NCI-H128 (cell line): Measurements from ENCODE around the gene CDH23.

Experiments used
- DNase-seq: peaks from one replicate; lab custom pipeline; 2025; ENCODE audit not compliant: unreplicated experiment; lab: John Stamatoyannopoulos, UW

Gene CDH23

DNA sequence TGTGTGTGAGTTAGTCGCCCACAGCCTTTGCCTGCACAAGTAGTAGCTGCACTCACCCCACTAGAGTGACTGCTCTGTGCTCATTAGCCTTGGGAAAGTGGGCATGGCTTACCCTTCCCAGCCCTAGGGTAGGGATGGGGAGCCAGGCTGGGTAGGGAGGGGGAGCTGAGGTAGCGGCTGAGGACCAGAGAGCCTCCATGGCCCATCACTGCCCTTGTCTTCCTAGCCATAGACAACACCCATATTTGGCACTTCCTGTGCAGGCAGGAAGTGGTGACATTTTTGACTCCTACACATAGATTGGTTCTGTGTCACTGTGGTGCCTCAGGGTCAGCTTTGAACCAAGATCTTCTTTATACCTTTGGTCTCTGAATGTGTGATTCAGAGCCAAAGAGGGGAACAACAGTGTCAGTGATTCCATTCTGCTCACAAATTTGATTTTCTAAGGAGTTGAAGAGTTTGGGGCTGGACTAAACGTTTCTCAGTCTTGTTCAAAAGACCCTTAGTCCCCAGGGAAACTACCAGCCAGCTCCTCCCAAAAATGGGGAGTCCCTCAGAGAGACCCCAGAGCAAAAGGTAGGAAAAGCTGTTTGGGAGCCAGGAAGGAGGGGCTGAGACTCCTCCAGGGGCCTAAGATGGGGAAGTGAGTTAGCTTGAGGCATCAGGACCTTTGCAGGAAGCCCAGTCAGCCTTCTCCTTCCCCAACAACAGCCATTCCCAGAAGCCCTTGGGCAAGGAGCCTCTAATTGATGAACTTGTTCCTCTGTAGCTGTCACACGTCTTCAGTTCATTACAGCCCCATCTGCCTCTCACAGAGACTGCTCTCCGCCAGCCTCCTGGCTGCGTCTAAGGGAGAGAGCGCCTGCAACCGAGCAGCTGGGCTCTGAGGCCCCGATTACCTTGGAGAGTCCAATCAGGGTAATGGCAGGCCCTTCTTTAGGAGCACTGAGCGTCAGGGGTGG lies 135.0 kb downstream of the CDH23 start:
- DNase-seq = no peak

DNA sequence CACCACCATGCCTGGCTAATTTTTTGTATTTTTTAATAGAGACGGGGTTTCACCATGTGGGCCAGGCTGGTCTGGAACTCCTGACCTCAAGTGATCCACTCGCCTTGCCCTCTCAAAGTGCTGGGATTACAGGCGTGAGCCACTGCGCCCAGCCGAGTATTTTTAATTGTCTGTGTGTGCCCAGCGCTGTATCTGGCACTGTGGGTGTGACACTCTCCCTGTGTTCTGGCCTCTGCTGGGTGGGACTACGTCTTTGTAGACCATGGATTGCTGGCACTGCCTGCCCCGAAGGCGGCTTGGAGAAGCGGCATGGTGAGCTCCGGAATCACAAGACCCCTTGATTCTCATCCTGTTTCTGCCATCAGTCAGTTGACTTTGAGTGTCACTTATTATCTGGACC lies 136.2 kb downstream of the CDH23 start:
- no peak for DNase-seq

GRCh38 chr10:71533936-71534335 lies 137.2 kb downstream of the CDH23 start:
- no peak for DNase-seq

- no peak for DNase-seq
Observed at GRCh38 chr10:71534568-71535194, 138.0 kb downstream of the CDH23 start.

DNA sequence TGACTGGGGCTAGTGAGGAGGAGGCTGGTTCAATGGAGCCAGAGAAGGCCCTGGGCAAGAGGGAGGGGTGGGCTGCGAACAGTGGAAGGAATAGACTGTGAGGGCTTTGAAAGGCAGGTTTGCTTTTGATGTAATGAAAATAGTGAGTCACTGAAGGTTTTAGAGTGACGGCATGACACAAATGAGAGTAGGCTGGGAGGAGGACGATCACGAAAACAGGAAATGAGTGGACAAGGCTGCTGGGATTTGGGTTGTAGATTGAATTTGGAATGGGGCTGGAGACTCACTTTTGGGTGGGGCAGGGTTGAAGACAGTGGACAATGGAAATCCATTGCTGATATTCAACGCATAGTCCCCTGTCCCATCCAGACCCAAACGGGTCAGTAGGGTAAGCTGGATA lies 139.6 kb downstream of the CDH23 start:
- no peak for DNase-seq

GRCh38 chr10:71537125-71537524 lies 140.4 kb downstream of the CDH23 start:
- no peak for DNase-seq

DNA sequence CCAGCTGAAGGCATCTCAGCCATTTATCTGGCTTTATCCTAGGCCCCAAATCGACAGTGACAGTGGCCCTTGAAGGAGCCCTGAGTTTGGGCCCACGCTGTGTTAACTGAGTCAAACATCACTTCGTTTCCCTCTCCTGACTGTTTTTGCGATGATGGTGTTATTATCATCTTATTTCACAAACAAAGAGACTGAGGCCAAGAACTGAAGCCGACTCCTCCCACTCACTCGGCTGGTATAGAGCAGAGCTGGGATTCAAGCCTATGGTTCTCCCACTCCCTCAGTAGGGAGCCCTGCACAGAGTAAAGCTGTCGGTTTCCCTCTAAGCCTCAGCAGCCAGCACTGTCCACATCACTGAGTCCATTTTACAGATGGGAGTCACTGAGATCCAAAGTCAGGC lies 141.0 kb downstream of the CDH23 start:
- DNase-seq = no peak

DNA sequence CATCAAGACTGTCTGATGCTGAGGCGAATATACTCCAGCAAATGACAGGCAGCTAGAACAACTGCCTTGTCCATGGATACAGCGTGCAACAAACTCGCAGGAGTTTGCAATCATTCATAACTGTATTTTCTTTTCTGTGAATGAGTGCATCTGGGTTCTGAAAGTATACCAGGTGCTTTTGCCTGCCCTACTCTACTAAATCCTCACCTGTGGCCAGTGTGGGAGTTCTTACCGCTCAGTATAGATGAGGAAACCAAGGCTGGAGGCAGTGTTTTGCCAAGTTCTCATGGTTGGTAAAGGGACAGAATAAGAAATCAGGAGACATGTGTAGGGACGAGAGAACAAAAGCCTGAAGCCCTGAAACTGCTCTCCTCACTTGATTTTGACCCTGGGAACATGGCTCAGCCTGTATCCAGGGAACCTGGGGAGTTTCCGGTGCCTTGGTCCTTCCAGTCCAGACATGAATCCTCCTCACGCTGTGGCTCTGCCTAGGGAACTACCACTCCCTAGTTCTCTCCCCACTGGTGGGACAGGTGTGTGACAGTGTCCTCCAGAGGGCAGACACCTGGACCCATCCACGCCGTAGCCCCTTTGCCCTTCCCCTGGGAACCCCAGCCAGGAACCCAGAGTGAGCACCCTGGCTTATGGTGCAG lies 142.0 kb downstream of the CDH23 start:
- DNase-seq = no peak

DNA sequence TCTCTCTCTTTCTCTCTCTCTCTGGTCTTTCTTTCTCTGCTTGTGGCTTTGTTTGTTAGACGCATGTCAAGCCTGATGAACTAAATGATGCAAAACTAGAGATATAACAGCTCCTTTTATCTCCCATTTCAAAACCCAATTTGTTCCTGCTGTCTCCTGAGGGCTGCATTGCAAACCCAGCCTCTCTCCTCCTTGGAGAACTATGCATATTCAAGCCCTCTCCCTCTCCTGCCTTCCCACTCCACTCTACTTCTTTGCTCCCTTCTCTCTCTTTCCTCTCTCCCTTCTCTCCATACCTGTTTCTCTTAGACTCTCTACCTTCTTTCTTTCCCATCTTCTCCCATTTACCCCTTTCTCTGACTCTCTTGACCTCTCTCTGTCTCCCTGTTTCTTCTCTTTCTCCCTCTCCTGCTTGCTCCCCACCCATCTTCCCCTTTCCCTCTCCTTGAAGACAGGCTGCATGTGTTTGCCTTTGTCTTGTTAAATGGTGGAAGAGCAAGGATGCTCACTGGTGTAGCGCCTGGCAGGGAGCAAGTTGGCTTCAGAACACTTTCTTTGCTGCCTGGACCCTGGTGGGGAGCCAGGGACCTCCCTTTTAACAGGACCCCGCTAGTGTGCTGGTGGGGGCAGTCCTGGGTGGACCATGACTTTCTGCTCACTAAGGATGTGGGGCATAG lies 142.9 kb downstream of the CDH23 start:
- no peak for DNase-seq

GRCh38 chr10:71542478-71542877 lies 145.8 kb downstream of the CDH23 start:
- no peak for DNase-seq

GRCh38 chr10:71543608-71544170 lies 147.0 kb downstream of the CDH23 start:
- no peak for DNase-seq

- DNase-seq = no peak
Observed at GRCh38 chr10:71545001-71545400, 148.3 kb downstream of the CDH23 start.

DNA sequence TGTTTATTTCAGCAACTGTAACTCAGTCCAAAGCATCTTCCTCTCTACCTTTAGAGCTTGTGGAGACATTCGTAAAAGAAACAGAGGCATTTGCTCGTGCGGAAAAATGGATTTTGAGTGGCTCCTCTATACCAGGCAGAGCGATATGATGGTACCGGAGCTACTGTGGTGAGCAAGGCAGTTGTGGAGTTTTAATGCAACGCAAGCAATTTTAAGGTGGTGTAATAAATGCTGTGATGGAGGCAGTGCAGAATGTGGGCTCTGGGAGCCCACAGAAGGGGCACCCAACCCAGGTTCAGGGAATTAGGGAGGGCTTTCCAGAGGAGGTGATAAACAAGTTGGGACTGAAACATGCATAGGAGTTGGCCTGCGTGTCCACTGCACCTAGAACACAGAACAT lies 149.5 kb downstream of the CDH23 start:
- no peak for DNase-seq

- DNase-seq = no peak
Observed at GRCh38 chr10:71547312-71547711, 150.6 kb downstream of the CDH23 start.

DNA sequence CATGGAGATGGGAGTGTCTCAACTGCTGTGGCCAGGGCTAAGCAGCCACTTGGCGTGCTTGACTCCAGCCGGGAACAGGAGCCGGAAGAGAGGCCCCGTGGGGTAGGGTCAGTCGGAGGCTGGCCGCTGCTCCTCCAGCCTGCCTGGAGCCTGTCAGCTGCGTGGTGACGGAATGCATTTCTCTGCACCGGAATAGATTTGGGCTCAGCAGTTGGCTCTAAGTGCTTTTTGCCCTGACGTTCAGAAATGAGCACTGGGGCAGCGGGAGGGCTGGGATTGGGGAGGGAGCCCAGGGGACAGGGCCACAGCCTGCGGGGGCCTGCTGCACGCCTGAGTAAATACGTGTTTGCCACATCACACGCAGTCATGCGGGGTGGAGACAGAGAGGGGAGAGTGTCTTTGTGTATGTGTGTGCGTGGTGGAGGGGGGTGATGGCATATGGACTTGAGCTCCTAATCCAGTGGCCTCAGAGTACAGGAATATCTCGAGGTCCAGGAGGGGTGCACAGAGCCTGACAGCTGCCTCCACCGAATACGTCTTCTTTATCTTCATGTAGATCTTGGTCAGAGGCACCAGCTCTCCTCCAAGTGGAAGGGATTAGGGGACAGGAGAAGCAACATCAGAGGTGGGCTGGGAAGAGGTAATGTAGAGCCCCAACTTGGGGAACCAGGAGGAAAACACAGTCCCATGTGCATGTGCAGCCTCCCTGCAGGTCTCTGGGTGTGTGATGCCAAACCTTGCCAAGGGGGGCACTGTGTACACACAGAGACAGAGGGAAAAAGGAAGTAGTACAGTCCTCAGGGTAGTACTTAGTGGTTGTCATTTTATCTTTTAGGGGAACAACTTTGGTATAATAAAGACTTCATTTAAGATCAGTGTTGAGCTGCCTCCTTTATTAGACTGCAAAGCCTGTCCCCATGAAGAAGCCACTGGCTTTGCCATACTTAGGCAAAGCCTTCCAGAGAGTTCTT lies 151.4 kb downstream of the CDH23 start:
- no peak for DNase-seq

- DNase-seq = no peak
Observed at GRCh38 chr10:71549766-71550533, 153.2 kb downstream of the CDH23 start.

DNA sequence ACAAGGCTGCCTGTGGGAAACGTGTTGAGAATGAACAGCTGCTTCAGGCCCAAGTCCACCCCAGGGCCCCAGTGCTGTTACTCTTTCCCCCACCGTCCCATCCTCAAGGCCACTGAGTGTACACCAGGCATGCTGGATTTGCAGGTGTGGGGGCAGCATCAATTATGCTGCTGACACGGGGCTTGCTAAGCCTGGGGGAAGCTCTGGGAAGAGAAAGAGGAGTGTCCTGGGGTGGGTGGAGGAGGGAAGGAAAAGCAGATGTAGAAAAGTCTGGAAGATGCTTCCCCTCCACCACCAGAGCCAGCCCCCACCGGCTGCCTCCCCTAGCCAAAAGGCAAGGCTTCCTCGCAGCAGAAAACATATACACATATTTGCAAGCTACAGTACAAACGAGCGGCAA lies 153.9 kb downstream of the CDH23 start:
- no peak for DNase-seq

DNA sequence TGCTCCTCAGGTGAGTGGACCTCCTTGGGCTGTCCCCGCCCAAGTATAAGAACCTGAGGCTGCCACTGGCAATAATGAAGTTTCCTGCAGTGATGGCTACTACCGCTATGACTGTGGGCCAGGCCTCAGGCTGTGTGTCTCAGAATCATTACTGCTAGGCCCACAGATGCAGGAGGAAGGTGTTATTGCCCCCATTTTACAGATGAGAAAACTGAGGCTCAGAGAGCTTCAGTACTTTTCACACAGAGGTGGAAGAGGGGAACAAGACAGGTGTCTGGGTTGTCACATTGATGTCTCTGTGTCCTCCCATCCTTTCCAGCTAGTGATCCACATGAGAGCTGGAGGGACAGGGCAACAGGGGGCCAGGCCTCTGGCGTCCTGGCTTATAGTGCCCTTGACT lies 155.2 kb downstream of the CDH23 start:
- no peak for DNase-seq

- DNase-seq = no peak
Observed at GRCh38 chr10:71553432-71553831, 156.7 kb downstream of the CDH23 start.
